Sigmoid colon (tissue), 4 donors: Measurements from ENCODE around the gene PTPRT.

Experiments
- EP300 ChIP-seq, 4 donors: sonication (generic); formaldehyde crosslinking; IDR thresholded peaks; one replicate each; pipeline ENCODE4 v1.6.1; 2017; ENCODE audit warnings: antibody characterized with exemption in 4 of 4
- POLR2A ChIP-seq, 2 donors: fragments of 450-650 bp; IDR thresholded peaks; one replicate each; pipeline ENCODE4 v1.6.1; 2016; ENCODE audit warnings: antibody characterized with exemption in 2 of 2, mild to moderate bottlenecking in 2 of 2, moderate library complexity in 2 of 2
- POLR2AphosphoS5 ChIP-seq, 4 donors: sonication (generic); formaldehyde crosslinking; IDR thresholded peaks; one replicate each; pipeline ENCODE4 v1.6.1; 2017; ENCODE audit warnings: antibody characterized with exemption in 4 of 4
- TF ChIP-seq, protein P1 (sequence below), 4 experiments: fragments of 450-650 bp in 3 of 4; fragments of 200-600 bp in 1 of 4; IDR thresholded peaks; one replicate each; pipeline ENCODE4 v1.5.1; 2016 to 2019; ENCODE audit warnings: antibody characterized with exemption in 4 of 4, mild to moderate bottlenecking in 3 of 4, moderate library complexity in 2 of 4

DNA sequence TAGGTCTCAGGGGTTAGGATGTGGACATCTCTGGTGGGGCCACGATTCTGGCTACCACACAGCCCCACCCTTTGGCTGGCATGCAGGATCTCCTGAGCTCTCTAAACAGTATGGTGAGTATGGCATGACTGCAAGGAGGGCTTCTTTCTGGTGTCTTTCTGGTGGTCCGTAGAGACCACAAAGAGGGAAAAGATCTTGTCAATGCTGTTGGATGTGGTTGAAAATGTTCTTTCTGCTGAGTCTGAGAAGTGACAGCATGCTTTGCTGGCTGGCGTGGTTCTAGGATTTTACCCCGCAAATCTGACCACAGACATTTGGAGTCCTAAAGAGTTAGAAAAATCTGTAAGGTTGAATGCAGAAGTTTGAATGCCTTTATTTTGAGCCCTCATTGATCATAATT is 1096.7 kb downstream of the PTPRT start:
- TF ChIP-seq POLR2A (IDR thresholded peaks at IDR 0.05), result no peak
- TF ChIP-seq, protein P1, sequence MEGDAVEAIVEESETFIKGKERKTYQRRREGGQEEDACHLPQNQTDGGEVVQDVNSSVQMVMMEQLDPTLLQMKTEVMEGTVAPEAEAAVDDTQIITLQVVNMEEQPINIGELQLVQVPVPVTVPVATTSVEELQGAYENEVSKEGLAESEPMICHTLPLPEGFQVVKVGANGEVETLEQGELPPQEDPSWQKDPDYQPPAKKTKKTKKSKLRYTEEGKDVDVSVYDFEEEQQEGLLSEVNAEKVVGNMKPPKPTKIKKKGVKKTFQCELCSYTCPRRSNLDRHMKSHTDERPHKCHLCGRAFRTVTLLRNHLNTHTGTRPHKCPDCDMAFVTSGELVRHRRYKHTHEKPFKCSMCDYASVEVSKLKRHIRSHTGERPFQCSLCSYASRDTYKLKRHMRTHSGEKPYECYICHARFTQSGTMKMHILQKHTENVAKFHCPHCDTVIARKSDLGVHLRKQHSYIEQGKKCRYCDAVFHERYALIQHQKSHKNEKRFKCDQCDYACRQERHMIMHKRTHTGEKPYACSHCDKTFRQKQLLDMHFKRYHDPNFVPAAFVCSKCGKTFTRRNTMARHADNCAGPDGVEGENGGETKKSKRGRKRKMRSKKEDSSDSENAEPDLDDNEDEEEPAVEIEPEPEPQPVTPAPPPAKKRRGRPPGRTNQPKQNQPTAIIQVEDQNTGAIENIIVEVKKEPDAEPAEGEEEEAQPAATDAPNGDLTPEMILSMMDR (IDR thresholded peaks at IDR 0.05), result no peak
- TF ChIP-seq POLR2AphosphoS5 (IDR thresholded peaks at IDR 0.05), result no peak
- TF ChIP-seq EP300 (IDR thresholded peaks at IDR 0.05), result no peak
